Measurements from ENCODE around the gene PDLIM7.

The PDLIM7 gene

DNA sequence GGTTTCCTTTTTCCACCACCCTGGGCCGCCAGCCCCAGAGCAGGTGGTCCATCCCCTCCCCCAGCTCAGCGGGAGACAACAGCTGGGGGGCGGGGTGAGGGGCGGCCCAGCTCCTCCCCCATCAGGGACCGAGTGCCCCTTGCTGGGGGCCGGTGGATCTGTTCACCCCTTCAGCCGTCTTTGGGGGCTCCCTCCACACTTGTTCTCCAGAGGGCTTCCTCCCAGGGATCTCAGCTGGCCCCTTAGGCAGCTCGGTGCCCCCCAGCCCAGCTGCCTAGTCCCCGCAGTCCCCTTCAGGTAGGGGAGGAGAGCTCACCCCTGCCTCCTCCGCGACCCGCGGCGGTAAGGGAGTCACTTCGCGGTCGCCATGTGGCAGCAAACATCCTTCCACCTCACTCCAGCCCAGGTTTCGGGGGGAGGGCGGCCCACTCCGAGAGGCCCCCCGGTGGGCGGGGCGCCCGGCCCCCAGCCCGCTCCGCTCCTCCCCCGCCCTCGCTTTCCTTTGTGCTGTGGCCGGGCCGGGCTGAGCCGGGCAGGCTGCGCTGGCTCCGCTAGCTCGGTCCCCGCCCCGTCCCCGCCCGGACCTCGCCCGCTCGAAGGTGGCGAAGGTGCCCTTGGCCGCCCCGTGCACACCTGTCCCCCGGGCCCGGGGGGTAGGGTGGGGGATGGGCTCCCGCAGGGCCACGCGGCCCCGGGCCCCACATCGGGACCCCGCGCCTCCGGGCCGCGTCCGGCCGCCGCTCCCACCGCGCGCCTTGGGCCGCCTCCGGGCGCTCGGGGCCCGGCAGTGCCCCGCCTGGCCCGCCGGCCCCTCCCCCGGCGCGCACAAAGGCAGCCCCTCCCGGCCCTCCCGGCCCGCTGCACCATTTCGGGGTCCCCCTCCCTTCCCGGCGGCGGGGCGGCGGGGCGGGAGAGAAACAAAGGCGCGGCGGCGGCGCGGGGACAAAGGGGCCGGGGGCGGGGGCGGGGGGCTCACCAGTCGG is 24.7 kb downstream of the PDLIM7 start:
- H3K27me3 Mint-ChIP-seq (ENCODE audit: low read depth) = peaks cover 9% of the 10 kb centered on the region
- no peaks in the 10 kb centered on the region for H3K9me3 Mint-ChIP-seq
- peak overlapping the region; percentile 49 for H3K4me3 Mint-ChIP-seq
- no peak overlapping the region for H3K27ac Mint-ChIP-seq
- peaks cover 3% of the 10 kb centered on the region for H3K36me3 Mint-ChIP-seq (ENCODE audit: low read depth)
- peak; percentile 60 for DNase-seq (ENCODE audit: low spot score)
- peaks cover 26% of the 10 kb centered on the region for H3K4me1 Mint-ChIP-seq (ENCODE audit: low read depth)

GRCh38 chr5:177471610-177472356 is 25.6 kb downstream of the PDLIM7 start:
- H3K27me3 Mint-ChIP-seq (ENCODE audit: low read depth) = peaks cover 9% of the 10 kb centered on the region
- peaks cover 3% of the 10 kb centered on the region for H3K36me3 Mint-ChIP-seq (ENCODE audit: low read depth)
- no peaks in the 10 kb centered on the region for H3K9me3 Mint-ChIP-seq
- peak overlapping the region; percentile 49 for H3K4me3 Mint-ChIP-seq
- H3K4me1 Mint-ChIP-seq (ENCODE audit: low read depth) = peaks cover 26% of the 10 kb centered on the region
- H3K27ac Mint-ChIP-seq = no peak overlapping the region
- no peak for DNase-seq (ENCODE audit: low spot score)

DNA sequence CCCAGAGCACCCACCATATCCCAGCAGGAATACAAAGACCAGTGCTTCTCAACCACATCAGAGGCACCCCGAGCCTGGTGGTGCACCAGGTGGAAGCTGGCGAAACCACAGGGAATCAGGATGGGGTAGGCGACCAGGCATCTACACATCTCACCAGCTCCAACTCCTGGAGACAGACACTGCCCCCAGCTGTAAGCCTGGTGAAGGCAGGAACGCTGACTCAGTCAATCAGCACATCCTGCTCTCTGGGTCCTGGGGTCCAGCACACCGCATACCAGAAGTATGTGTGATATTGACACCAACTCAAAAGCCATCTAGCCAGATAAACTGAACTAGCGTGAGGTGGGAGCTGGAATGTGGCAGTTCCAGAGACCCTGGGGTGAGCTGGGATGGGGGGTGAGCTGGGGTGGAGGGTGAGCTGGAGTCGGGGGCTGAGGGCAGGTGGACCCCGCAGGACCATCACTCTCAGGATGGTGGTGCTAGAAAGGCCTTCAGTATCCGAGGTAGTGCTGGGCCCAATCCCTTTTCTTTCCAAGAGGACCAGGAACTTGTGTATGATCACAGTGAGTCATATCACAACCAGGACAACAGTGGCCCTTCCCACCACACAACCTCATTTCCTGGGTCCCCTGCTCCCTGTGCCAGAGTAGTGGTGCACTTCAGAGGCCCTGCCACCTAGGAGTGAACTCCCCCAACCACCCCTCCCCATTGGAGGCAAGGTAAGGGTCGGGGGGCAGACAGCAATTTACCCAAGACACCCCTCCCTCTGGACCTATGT is 26.5 kb downstream of the PDLIM7 start:
- no peak for DNase-seq (ENCODE audit: low spot score)
- Mint-ChIP-seq H3K4me1 (ENCODE audit: low read depth) (peaks cover 22% of the 10 kb centered on the region), H3K9me3 (no peaks in the 10 kb centered on the region), H3K36me3 (ENCODE audit: low read depth) (peaks cover 3% of the 10 kb centered on the region), H3K4me3 (no peak overlapping the region), H3K27me3 (ENCODE audit: low read depth) (peaks cover 9% of the 10 kb centered on the region), H3K27ac (no peak overlapping the region)

DNA sequence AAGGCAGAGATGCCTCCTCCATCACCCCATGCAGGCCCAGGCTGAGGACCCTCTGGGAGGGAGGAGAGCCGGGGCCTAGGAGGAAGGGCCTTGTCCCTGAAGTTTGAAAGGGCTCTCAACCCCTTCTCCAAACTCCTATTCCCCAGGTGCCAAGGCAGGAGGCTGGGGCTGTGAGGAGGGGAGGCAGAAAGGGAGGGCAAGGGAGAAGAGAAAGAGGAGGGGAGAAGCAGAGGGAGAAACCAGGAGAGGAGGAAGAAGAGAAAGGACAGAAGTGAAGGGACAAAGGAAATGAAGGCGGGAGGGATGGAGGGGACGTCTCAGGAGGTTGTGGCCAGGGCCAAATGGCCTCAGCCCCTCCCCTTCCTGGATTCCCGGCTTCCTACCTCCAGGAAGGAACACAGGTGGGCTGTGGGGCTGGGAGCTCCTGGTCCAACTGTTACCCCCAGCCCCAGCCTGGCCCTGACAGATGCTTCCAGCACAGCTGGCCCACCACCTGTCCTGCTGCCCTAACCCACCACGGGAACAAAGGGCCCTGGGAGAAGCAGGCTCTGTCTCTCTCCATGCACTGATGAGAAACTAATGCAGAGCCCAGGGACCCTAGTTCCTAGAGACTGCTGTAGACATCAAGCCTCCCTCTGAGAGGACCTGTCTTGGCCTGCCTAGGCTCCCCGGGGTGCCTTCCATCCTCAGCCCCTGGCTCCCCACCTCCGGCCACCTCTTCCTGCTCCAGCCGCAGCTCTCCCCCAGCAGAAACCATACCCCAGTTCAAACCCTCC is 27.5 kb downstream of the PDLIM7 start:
- Mint-ChIP-seq H3K27ac (peak overlapping the region; percentile 1), H3K36me3 (ENCODE audit: low read depth) (peaks cover 9% of the 10 kb centered on the region), H3K27me3 (ENCODE audit: low read depth) (peaks cover 9% of the 10 kb centered on the region), H3K9me3 (no peaks in the 10 kb centered on the region), H3K4me1 (ENCODE audit: low read depth) (peaks cover 14% of the 10 kb centered on the region), H3K4me3 (no peak overlapping the region)
- no peak for DNase-seq (ENCODE audit: low spot score)

DNA sequence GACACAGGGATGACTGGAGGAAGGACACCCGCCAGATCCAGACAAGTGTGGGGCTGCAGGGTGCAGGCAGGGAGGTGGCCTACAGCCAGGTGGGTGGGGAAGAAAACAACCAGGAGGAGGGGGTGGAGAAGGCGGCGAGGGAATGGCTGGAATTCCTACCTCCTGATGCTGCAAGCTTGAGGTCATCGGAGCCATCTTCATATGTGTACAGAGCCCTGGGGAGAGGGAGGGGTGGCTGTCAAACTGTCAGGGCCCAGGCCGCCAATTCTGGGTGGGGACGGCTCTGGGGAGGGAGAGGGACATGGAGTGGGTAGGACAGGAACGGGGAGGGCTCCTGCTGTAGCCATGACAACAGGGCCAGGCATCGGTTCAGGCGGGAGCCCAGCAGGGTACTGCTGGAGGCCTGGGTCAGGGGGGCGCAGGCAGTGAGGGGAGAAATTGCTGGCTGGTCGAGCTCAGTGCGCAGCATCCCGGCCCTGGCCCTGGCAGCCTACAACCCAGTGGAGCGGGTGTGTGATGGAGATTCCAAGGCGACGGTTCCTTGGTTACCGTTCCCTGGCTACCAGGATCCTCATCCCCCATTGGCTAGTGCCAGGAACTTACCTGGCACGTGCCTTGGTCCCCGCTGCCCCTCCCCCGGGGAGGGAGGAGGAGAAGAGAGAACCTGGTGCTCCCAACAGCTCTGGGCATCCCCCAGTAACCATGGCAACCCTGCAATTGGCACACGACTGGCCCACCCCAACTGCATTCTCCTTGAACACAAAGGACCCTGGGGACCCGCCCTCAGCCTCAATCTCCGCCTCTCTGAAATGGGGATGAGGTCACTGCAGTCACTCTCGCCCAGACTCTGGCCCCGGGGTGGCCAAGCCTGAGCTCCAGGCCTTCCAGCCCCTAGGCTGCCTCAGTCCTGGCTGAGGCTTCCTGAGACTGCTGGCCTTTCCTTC is 28.4 kb downstream of the PDLIM7 start:
- peaks cover 6% of the 10 kb centered on the region for H3K4me1 Mint-ChIP-seq (ENCODE audit: low read depth)
- no peak overlapping the region for H3K27ac Mint-ChIP-seq
- no peaks in the 10 kb centered on the region for H3K9me3 Mint-ChIP-seq
- DNase-seq (ENCODE audit: low spot score) = no peak
- peaks cover 2% of the 10 kb centered on the region for H3K27me3 Mint-ChIP-seq (ENCODE audit: low read depth)
- no peak overlapping the region for H3K4me3 Mint-ChIP-seq
- H3K36me3 Mint-ChIP-seq (ENCODE audit: low read depth) = peaks cover 5% of the 10 kb centered on the region

DNA sequence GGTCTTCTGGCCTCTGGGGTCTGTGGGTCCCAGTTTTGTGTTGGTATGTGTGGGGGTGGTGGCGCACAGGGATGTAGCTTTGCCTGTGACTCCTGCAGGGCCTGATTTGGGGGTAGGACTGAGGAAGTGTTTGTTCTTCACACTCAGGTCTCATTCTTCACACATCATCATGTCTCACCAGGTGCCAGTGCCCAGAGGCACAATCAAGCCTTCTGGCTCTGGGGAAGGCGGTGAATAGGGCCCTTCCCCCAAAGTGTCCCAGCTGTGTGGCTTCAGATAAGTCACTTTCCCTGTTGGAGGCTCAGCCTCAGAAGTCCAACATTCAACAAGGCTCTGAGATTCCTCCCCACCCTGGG is 29.1 kb downstream of the PDLIM7 start:
- Mint-ChIP-seq H3K4me3 (no peak overlapping the region), H3K9me3 (no peaks in the 10 kb centered on the region), H3K27ac (no peak overlapping the region), H3K27me3 (ENCODE audit: low read depth) (no peaks in the 10 kb centered on the region), H3K4me1 (ENCODE audit: low read depth) (peaks cover 4% of the 10 kb centered on the region), H3K36me3 (ENCODE audit: low read depth) (peaks cover 5% of the 10 kb centered on the region)
- no peak for DNase-seq (ENCODE audit: low spot score)

DNA sequence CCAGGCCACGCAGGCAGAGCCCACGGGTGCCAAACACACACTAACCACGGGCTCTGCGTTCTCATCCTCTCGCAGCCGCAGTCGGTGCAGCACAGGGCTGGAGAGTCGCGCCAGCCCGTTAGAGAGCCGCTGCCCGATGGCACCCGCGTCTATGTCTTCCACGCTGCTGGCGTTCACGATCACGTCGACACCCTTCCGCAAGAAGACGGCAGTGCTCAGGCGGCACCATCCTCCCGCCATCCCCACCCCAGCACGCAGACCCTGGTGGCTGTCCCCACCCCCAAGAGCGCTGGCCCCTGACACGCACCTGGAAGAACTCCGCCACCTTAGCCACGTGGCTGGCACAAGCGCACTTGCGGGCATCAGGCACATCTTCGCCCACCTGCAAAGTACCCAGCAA is 30.0 kb downstream of the PDLIM7 start:
- Mint-ChIP-seq H3K27me3 (ENCODE audit: low read depth) (no peaks in the 10 kb centered on the region), H3K36me3 (ENCODE audit: low read depth) (peaks cover 5% of the 10 kb centered on the region), H3K4me1 (ENCODE audit: low read depth) (peaks cover 8% of the 10 kb centered on the region), H3K9me3 (no peaks in the 10 kb centered on the region), H3K4me3 (no peak overlapping the region), H3K27ac (no peak overlapping the region)
- no peak for DNase-seq (ENCODE audit: low spot score)

DNA sequence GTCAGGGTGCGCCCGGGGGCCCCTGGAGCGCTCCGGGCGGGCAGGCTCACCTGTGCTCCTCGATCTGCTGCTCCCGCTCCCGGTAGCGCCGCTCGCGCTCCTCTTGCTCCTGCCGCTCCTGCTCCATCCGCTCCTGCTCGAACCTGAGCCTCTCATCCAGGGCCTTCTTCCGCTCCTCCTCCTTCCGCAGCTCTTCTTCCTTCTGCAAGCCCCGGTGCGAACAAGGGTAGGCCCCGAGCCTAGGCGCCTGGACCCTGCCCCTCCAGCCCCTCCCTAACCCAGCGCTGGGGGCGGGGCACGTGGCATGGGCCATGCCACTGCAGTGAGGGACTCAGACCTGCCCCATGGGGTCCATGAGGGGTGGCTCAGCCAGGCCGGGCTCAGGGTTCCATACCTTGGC is 30.5 kb downstream of the PDLIM7 start:
- Mint-ChIP-seq H3K27me3 (ENCODE audit: low read depth) (no peaks in the 10 kb centered on the region), H3K4me1 (ENCODE audit: low read depth) (peaks cover 13% of the 10 kb centered on the region), H3K36me3 (ENCODE audit: low read depth) (peaks cover 5% of the 10 kb centered on the region), H3K9me3 (no peaks in the 10 kb centered on the region), H3K27ac (no peak overlapping the region), H3K4me3 (no peak overlapping the region)
- DNase-seq (ENCODE audit: low spot score) = no peak

DNA sequence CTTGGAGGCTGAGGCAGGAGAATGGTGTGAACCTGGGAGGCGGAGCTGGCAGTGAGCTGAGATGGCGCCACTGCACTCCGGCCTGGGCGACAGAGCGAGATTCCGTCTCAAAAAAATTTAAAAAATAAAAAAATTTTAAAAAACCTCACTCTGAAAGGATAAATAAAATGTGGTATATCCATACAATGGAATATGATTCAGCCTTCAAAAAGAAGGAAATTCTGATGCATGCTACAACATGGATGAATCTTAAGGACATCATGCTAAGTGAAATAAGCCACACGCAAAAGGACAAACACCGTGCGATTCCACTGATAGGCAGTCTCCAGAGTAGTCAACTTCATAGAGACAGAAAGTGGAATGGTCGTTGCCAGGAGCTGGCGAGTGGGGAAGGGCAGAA is 32.4 kb downstream of the PDLIM7 start:
- H3K36me3 Mint-ChIP-seq (ENCODE audit: low read depth) = peaks cover 7% of the 10 kb centered on the region
- no peaks in the 10 kb centered on the region for H3K9me3 Mint-ChIP-seq
- no peak overlapping the region for H3K27ac Mint-ChIP-seq
- no peaks in the 10 kb centered on the region for H3K27me3 Mint-ChIP-seq (ENCODE audit: low read depth)
- peaks cover 15% of the 10 kb centered on the region for H3K4me1 Mint-ChIP-seq (ENCODE audit: low read depth)
- DNase-seq (ENCODE audit: low spot score) = no peak
- H3K4me3 Mint-ChIP-seq = no peak overlapping the region

DNA sequence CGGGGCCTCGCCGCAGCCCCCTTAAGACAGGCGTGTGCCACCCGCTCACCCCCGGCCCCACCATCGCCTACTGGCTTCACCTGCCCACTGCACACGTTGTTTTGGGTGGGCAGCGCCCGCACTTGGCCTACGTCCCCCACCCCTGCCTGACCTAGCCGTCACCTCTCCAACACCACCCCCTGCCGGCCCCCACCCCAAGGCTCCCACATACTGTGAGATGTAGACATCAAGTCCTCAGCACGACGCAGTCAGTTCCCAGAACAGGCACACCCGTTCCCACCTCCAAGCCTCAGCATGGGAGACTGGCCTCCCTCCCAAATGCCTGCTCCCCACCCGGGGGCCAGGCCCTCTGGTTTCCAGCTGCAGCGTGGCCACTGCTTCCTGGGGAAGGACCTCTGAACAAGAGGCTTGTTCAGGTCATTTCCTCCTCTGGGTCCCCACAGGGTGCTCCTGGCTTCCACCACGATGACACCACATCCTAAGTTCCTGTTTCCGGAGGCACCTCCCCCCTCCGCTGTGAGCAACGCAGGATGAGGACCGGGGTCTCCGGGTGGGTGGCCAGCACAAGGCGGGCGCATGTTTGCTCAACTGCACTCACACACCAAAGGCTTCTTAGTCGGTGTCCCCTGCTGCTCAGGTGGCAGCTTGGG is 35.3 kb downstream of the PDLIM7 start:
- DNase-seq (ENCODE audit: low spot score) = no peak
- Mint-ChIP-seq H3K4me1 (ENCODE audit: low read depth) (peaks cover 17% of the 10 kb centered on the region), H3K9me3 (no peaks in the 10 kb centered on the region), H3K4me3 (no peak overlapping the region), H3K27me3 (ENCODE audit: low read depth) (no peaks in the 10 kb centered on the region), H3K27ac (peak overlapping the region; percentile 36), H3K36me3 (ENCODE audit: low read depth) (peaks cover 7% of the 10 kb centered on the region)

- H3K36me3 Mint-ChIP-seq (ENCODE audit: low read depth) = peaks cover 2% of the 10 kb centered on the region
- no peaks in the 10 kb centered on the region for H3K27me3 Mint-ChIP-seq (ENCODE audit: low read depth)
- no peak overlapping the region for H3K27ac Mint-ChIP-seq
- no peak for DNase-seq (ENCODE audit: low spot score)
- H3K4me1 Mint-ChIP-seq (ENCODE audit: low read depth) = peaks cover 21% of the 10 kb centered on the region
- H3K9me3 Mint-ChIP-seq = no peaks in the 10 kb centered on the region
- H3K4me3 Mint-ChIP-seq = no peak overlapping the region
Measured at GRCh38 chr5:177459819-177460628, 37.4 kb downstream of the PDLIM7 start.

All from T-helper 2 cell treated with Interferon-gamma antibody and Interleukin-4, amounts not matched to agents 5 μg/mL and 100 μg/mL, for 36 hours (primary cell).